Measurements from ENCODE around the gene GNL1. TPM values are rescaled to one million over a fixed set of nuclear protein-coding genes. Genes with fewer than 3 reads are reported as not detected.
A peak's percentile ranks its signal among the peaks of the same experiment; 100 is the strongest.

GNL1 gene
- total RNA-seq, 1 donor from 2014 or later = 71.0 TPM

DNA sequence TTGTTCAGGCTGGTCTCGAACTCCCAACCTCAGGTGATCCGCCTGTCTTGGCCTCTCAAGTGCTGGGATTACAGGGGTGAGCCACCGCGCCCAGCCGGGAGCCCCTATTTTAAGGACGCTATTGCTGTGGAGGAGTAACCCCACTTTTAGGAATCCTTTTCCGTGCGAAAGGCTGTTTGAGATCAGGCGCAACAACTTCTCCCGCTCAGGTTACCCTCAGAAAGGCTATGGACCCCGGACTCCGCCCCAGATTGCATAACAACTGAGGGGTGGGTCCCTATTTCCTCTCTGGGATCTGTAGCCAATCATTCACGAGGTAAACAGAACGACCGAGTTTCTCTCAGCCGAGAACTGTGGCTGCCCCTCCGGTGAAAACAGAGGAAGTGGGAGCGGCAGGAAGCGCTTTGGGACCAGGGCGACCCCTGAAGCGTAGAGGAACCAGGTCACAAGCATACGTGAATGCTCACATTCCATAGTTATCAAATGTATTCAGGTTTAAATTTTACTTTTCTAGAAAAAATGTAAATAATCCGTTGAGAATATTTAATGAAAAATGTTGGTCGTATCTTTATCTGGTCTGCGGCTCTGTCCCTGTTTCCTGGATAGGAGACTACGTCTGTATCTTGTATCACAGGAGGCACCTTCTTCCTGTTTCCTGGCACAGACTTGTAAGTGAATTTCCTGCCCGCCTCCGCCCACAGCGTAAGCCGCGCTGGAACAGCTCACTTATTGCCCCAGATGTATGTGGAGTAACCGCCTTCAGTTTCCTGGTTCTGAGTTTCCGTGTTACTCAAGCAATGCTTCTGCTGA is 40.1 kb downstream of the GNL1 start:
- no peaks in the 10 kb centered on the region for H3K36me3 Mint-ChIP-seq (ENCODE audit: low read depth)
- H3K27ac Mint-ChIP-seq (ENCODE audit: unreplicated experiment) = peak overlapping the region; percentile 91
- TF ChIP-seq, protein P1, sequence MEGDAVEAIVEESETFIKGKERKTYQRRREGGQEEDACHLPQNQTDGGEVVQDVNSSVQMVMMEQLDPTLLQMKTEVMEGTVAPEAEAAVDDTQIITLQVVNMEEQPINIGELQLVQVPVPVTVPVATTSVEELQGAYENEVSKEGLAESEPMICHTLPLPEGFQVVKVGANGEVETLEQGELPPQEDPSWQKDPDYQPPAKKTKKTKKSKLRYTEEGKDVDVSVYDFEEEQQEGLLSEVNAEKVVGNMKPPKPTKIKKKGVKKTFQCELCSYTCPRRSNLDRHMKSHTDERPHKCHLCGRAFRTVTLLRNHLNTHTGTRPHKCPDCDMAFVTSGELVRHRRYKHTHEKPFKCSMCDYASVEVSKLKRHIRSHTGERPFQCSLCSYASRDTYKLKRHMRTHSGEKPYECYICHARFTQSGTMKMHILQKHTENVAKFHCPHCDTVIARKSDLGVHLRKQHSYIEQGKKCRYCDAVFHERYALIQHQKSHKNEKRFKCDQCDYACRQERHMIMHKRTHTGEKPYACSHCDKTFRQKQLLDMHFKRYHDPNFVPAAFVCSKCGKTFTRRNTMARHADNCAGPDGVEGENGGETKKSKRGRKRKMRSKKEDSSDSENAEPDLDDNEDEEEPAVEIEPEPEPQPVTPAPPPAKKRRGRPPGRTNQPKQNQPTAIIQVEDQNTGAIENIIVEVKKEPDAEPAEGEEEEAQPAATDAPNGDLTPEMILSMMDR (conservative IDR thresholded peaks at IDR 0.05) = no peak
- H3K4me1 Mint-ChIP-seq = peaks cover 11% of the 10 kb centered on the region
- peaks cover 57% of the 10 kb centered on the region for H3K27me3 Mint-ChIP-seq (ENCODE audit: low read depth)
- peaks cover 6% of the 10 kb centered on the region for H3K9me3 Mint-ChIP-seq
- peak overlapping the region; percentile 86 for H3K4me3 Mint-ChIP-seq
- DNase-seq (ENCODE audit: low read depth, low spot score) = peak; percentile 57

DNA sequence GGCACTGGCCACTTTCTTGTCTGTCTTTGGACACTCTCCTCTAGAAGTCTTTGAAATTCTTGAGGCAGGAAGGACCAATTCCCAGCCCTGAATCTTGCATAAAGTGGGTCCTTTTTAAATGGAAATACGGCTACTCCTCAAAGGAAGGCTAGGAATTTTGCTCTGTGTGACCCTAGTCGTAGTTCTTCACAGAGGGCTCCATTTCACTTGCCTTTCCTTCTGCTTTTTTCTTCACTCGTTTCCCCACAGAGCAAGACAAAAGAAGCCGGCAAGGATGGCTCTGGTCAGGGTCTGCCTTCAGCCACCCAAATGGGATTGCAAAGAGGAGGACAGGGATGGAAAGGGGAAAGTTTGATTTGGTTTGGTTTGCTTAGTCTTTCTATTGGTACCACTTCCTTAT is 41.2 kb downstream of the GNL1 start:
- H3K27ac Mint-ChIP-seq (ENCODE audit: unreplicated experiment) = no peak overlapping the region
- TF ChIP-seq, protein P1 (conservative IDR thresholded peaks at IDR 0.05) = no peak
- peaks cover 59% of the 10 kb centered on the region for H3K27me3 Mint-ChIP-seq (ENCODE audit: low read depth)
- DNase-seq (ENCODE audit: low read depth, low spot score) = no peak
- no peaks in the 10 kb centered on the region for H3K36me3 Mint-ChIP-seq (ENCODE audit: low read depth)
- peaks cover 6% of the 10 kb centered on the region for H3K9me3 Mint-ChIP-seq
- H3K4me3 Mint-ChIP-seq = peak overlapping the region; percentile 79
- peaks cover 11% of the 10 kb centered on the region for H3K4me1 Mint-ChIP-seq

DNA sequence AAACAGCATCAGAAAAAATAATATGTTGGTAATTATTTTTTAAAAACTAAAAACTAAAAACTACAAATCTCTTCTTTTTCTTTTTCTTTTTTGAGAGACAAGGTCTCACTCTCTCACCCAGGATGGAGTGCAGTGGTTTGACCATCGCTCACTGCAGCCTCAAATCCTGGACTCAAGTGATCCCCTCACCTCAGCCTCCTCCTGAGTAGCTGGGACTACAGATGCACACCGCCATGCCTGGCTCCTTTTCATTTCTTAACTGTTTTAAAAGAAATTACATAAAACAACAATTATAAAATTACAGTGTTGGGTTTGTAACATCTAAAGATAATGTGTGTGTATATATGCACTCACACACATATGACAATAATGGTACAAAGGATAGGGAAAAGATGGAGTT is 42.8 kb downstream of the GNL1 start:
- Mint-ChIP-seq H3K27me3 (ENCODE audit: low read depth) (peaks cover 58% of the 10 kb centered on the region), H3K4me1 (peaks cover 11% of the 10 kb centered on the region), H3K9me3 (peaks cover 2% of the 10 kb centered on the region), H3K4me3 (no peak overlapping the region), H3K36me3 (ENCODE audit: low read depth) (no peaks in the 10 kb centered on the region), H3K27ac (ENCODE audit: unreplicated experiment) (no peak overlapping the region)
- TF ChIP-seq, protein P1 (conservative IDR thresholded peaks at IDR 0.05) = no peak
- no peak for DNase-seq (ENCODE audit: low read depth, low spot score)

DNA sequence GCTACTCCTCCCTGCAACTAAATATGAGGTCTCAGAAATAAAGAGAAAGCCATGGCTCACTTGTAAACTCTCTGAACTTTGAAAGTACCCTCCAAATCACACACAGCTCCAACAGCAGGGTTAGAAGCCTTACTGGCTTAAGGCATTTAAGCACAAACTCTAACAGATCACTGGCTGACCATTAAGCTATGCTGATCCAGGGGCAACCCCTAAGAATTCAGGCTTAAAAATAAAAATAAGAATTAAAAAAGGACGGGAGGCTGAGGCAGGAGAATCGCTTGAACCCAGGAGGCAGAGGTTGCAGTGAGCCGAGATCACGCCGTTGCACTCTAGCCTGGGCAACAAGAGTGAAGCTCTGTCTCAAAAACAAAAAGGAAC is 45.1 kb downstream of the GNL1 start:
- peaks cover 7% of the 10 kb centered on the region for H3K4me1 Mint-ChIP-seq
- no peak overlapping the region for H3K4me3 Mint-ChIP-seq
- H3K27ac Mint-ChIP-seq (ENCODE audit: unreplicated experiment) = no peak overlapping the region

DNA sequence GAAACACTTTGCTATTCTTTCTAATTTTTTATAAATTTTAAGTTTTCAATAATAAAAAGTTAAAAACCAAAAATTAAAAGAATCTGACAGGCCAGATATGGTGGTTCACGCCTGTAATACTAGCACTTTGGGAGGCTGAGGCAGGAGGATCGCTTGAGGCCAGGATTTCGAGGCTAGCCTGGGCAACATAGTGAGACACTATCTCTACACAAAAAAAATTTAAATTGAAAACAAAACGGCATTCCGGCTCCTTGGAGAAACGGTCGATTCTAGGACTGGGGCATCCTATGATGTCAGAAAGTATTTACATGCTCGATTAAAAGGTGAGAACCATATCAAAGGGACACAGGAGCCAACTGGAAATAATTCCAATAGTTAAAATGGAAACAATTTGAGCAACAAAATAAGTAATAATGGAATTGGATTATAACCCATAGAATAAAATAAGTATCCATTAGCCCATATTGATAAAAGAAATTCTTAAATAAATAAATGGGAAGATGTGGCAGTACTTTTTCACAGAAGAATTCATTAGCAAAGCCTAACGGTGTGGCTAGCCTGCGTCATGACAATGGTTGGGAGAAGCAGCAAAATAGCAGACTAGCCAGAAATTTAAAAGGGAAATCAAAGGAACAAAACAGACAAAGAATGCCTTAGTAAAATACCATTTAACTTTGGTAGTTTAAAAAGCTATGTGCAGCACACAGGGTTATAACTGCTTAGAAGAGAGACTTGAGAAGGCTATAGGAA is 45.7 kb downstream of the GNL1 start:
- Mint-ChIP-seq H3K4me3 (no peak overlapping the region), H3K9me3 (no peaks in the 10 kb centered on the region), H3K27ac (ENCODE audit: unreplicated experiment) (no peak overlapping the region), H3K36me3 (ENCODE audit: low read depth) (no peaks in the 10 kb centered on the region), H3K27me3 (ENCODE audit: low read depth) (peaks cover 61% of the 10 kb centered on the region), H3K4me1 (peaks cover 3% of the 10 kb centered on the region)
- TF ChIP-seq, protein P1 (conservative IDR thresholded peaks at IDR 0.05) = no peak
- DNase-seq (ENCODE audit: low read depth, low spot score) = no peak

More for the DNA sequence above, 45.1 kb downstream of the GNL1 start:
- no peaks in the 10 kb centered on the region for H3K36me3 Mint-ChIP-seq (ENCODE audit: low read depth)
- TF ChIP-seq, protein P1 (conservative IDR thresholded peaks at IDR 0.05) = no peak
- no peaks in the 10 kb centered on the region for H3K9me3 Mint-ChIP-seq
- DNase-seq (ENCODE audit: low read depth, low spot score) = no peak
- peaks cover 65% of the 10 kb centered on the region for H3K27me3 Mint-ChIP-seq (ENCODE audit: low read depth)

All from neural crest cell (in vitro differentiated cells).